ENCODE data around the gene ADRB2.

Gene ADRB2

GRCh38 chr5:148805326-148806290, 20.8 kb upstream of the ADRB2 start:
- DNase-seq (ENCODE audit: low read depth), result no peak

- no peak for DNase-seq (ENCODE audit: low read depth)
Measured at GRCh38 chr5:148806520-148806931, 19.9 kb upstream of the ADRB2 start.

GRCh38 chr5:148807851-148808250, 18.6 kb upstream of the ADRB2 start:
- no peak for DNase-seq (ENCODE audit: low read depth)

GRCh38 chr5:148808864-148809642, 17.4 kb upstream of the ADRB2 start:
- no peak for DNase-seq (ENCODE audit: low read depth)

- no peak for DNase-seq (ENCODE audit: low read depth)
Measured at GRCh38 chr5:148809781-148810524, 16.5 kb upstream of the ADRB2 start.

GRCh38 chr5:148810823-148811222, 15.6 kb upstream of the ADRB2 start:
- no peak for DNase-seq (ENCODE audit: low read depth)

GRCh38 chr5:148811756-148812155, 14.7 kb upstream of the ADRB2 start:
- DNase-seq (ENCODE audit: low read depth), result no peak

GRCh38 chr5:148815086-148815485, 11.3 kb upstream of the ADRB2 start:
- no peak for DNase-seq (ENCODE audit: low read depth)

- no peak for DNase-seq (ENCODE audit: low read depth)
Measured at GRCh38 chr5:148815578-148815977, 10.8 kb upstream of the ADRB2 start.

- DNase-seq (ENCODE audit: low read depth), result no peak
Measured at GRCh38 chr5:148816357-148816756, 10.1 kb upstream of the ADRB2 start.

- no peak for DNase-seq (ENCODE audit: low read depth)
Measured at GRCh38 chr5:148816782-148817181, 9.6 kb upstream of the ADRB2 start.

- no peak for DNase-seq (ENCODE audit: low read depth)
Measured at GRCh38 chr5:148817606-148818005, 8.8 kb upstream of the ADRB2 start.

- no peak for DNase-seq (ENCODE audit: low read depth)
Measured at GRCh38 chr5:148820461-148821395, 5.7 kb upstream of the ADRB2 start.

GRCh38 chr5:148823871-148824270, 2.5 kb upstream of the ADRB2 start:
- DNase-seq (ENCODE audit: low read depth), result no peak

- DNase-seq (ENCODE audit: low read depth), result no peak
Measured at GRCh38 chr5:148825716-148826052, 727 bp upstream of the ADRB2 start.

GRCh38 chr5:148826739-148827070, 294 bp downstream of the ADRB2 start:
- no peak for DNase-seq (ENCODE audit: low read depth)

GRCh38 chr5:148827723-148828122, 1.3 kb downstream of the ADRB2 start:
- no peak for DNase-seq (ENCODE audit: low read depth)

GRCh38 chr5:148828511-148829247, 2.3 kb downstream of the ADRB2 start:
- no peak for DNase-seq (ENCODE audit: low read depth)

GRCh38 chr5:148829248-148829594, 2.8 kb downstream of the ADRB2 start:
- no peak for DNase-seq (ENCODE audit: low read depth)

- no peak for DNase-seq (ENCODE audit: low read depth)
Measured at GRCh38 chr5:148829734-148830133, 3.3 kb downstream of the ADRB2 start.

- DNase-seq (ENCODE audit: low read depth), result no peak
Measured at GRCh38 chr5:148830211-148830610, 3.8 kb downstream of the ADRB2 start.

Measured in stimulated activated CD8-positive, alpha-beta memory T cell treated with anti-CD3 and anti-CD28 coated beads, Interleukin-12 subunit alpha, Interleukin-12 subunit beta, amount 100 ng/mL, for 1 hour (primary cell).